Loucy (cell line): ENCODE measurements around the gene KLHDC8A.

Source experiments
- H2AFZ ChIP-seq: fragments of 200-600 bp; sonication (generic); 2 replicates; pipeline ENCODE4 v1.6.0; 2016; ENCODE audit warnings: antibody characterized with exemption, mild to moderate bottlenecking, low read length, moderate library complexity
- H3F3A ChIP-seq: fragments of 200-600 bp; 2 replicates; pipeline ENCODE4 v1.6.0; 2016; ENCODE audit warnings: antibody characterized with exemption, low read depth, mild to moderate bottlenecking
- H3K27me3 ChIP-seq: fragments of 200-600 bp; sonication (generic); 2 replicates; pipeline ENCODE4 v1.6.1; 2014; ENCODE audit warnings: low read length, mild to moderate bottlenecking; ENCODE audit not compliant: insufficient read depth, poor library complexity, severe bottlenecking
- H3K36me3 ChIP-seq: fragments of 200-600 bp; sonication (generic); 2 replicates; pipeline ENCODE4 v1.6.1; 2016; ENCODE audit warnings: low read length; ENCODE audit not compliant: insufficient read depth
- H3K4me1 ChIP-seq: fragments of 200-600 bp; sonication (generic); 2 replicates; pipeline ENCODE4 v1.5.1; 2014; ENCODE audit warnings: low read length, mild to moderate bottlenecking; ENCODE audit not compliant: insufficient read depth, poor library complexity, severe bottlenecking
- H3K4me2 ChIP-seq: fragments of 200-600 bp; sonication (generic); 2 replicates; pipeline ENCODE4 v1.6.0; 2014; ENCODE audit warnings: antibody characterized with exemption, low read length, low read depth, mild to moderate bottlenecking; ENCODE audit not compliant: poor library complexity, severe bottlenecking
- H3K4me3 ChIP-seq: fragments of 200-600 bp; sonication (generic); 2 replicates; pipeline ENCODE4 v1.5.1; 2014; ENCODE audit warnings: low read length, mild to moderate bottlenecking, mixed read lengths; ENCODE audit not compliant: poor library complexity, severe bottlenecking
- H3K79me2 ChIP-seq: fragments of 200-600 bp; sonication (generic); 2 replicates; pipeline ENCODE4 v1.6.1; 2014; ENCODE audit warnings: low read length; ENCODE audit not compliant: insufficient read depth
- H3K9ac ChIP-seq: fragments of 200-600 bp; sonication (generic); 2 replicates; pipeline ENCODE4 v1.6.0; 2014; ENCODE audit warnings: mild to moderate bottlenecking, low read depth, low read length, moderate library complexity; ENCODE audit not compliant: poor library complexity, severe bottlenecking
- H3K9me2 ChIP-seq: fragments of 200-600 bp; sonication (generic); replicated peaks from 2 replicates; pipeline ENCODE4 v1.6.1; 2016; ENCODE audit warnings: low read depth, low read length, mixed read lengths
- H3K9me3 ChIP-seq: fragments of 200-600 bp; sonication (generic); 2 replicates; pipeline ENCODE4 v1.6.1; 2014; ENCODE audit warnings: mild to moderate bottlenecking, antibody characterized with exemption, low read length, low read depth; ENCODE audit not compliant: insufficient read depth
- H4K20me1 ChIP-seq: fragments of 200-600 bp; sonication (generic); 2 replicates; pipeline ENCODE4 v1.6.0; 2014; ENCODE audit warnings: antibody characterized with exemption, low read length, mild to moderate bottlenecking; ENCODE audit not compliant: insufficient read depth, poor library complexity, severe bottlenecking
- EZH2phosphoT487 ChIP-seq: fragments of 200-600 bp; IDR thresholded peaks from 2 replicates; pipeline ENCODE4 v1.6.1; 2018; ENCODE audit warnings: antibody characterized with exemption, mild to moderate bottlenecking, moderate library complexity, borderline replicate concordance
- TF ChIP-seq, protein P1 (sequence below): fragments of 200-600 bp; sonication (generic); conservative IDR thresholded peaks from 2 replicates; pipeline ENCODE4 v1.5.1; 2014; ENCODE audit warnings: mild to moderate bottlenecking, antibody characterized with exemption, low read length

KLHDC8A gene

DNA sequence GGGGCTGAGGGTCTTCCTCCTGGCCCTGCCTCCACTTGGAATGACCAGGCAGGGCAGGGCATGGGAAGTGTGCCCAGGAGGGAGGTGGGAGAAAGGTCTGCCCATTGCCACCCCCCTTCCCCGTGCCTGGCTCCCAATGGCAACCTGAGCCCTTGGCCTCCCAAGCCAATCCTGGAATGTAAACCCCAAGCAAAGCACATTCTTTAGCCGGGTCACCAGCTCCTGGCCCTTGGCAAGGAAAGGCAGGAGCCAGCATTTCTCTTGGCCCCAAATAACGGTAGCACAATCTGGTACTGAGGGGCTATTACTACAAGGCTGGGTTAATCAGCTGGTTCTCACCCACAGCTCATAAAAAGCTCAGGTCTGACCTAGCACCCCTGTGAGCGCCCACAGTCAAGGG, 28.2 kb downstream of the KLHDC8A start:
- no peaks in the 10 kb centered on the region for H3K9me3 ChIP-seq
- no peaks in the 10 kb centered on the region for H3K9me2 ChIP-seq
- H2AFZ ChIP-seq: no peak overlapping the region
- no peaks in the 10 kb centered on the region for H3K79me2 ChIP-seq
- TF ChIP-seq, protein P1, sequence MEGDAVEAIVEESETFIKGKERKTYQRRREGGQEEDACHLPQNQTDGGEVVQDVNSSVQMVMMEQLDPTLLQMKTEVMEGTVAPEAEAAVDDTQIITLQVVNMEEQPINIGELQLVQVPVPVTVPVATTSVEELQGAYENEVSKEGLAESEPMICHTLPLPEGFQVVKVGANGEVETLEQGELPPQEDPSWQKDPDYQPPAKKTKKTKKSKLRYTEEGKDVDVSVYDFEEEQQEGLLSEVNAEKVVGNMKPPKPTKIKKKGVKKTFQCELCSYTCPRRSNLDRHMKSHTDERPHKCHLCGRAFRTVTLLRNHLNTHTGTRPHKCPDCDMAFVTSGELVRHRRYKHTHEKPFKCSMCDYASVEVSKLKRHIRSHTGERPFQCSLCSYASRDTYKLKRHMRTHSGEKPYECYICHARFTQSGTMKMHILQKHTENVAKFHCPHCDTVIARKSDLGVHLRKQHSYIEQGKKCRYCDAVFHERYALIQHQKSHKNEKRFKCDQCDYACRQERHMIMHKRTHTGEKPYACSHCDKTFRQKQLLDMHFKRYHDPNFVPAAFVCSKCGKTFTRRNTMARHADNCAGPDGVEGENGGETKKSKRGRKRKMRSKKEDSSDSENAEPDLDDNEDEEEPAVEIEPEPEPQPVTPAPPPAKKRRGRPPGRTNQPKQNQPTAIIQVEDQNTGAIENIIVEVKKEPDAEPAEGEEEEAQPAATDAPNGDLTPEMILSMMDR: no peak
- no peak for TF ChIP-seq EZH2phosphoT487
- no peak overlapping the region for H3K9ac ChIP-seq
- H3F3A ChIP-seq: no peaks in the 10 kb centered on the region
- no peaks in the 10 kb centered on the region for H3K4me1 ChIP-seq
- no peak overlapping the region for H3K4me3 ChIP-seq
- H3K4me2 ChIP-seq: no peak overlapping the region
- H3K36me3 ChIP-seq: no peaks in the 10 kb centered on the region
- no peaks in the 10 kb centered on the region for H3K27me3 ChIP-seq
- H4K20me1 ChIP-seq: no peaks in the 10 kb centered on the region

DNA sequence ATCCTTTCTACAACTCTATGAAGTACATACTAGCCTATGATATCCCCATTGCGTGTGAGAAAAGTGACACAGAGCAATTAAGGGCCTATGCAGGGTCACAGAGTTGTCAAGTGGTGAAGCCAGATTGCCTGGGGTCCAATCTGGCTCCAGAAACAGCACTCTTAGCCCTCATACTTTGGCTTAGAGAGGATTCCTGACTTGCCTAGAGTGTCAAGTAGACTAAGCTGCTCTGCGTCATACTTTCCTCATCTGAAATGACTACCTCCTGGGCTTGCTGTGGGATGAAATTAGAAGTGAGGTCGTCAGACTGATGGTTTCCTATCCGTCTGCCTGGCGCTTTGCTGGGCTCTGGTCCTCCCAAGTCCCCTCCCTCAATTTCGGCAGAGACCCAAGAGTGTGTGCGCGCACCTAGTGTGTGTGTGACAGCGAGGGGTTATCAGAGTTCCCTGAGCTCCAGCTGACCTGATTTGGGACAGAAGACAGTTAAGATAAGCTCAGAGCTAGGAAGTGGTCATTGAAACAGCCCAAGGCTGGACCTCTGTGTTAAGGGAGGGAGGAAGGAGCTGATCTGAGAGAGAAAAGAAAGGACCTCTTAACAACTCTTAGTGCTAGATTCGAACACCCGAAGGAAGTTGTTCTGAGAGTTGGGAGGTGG, 29.8 kb downstream of the KLHDC8A start:
- H3K4me3 ChIP-seq: no peak overlapping the region
- H3K4me2 ChIP-seq: no peak overlapping the region
- H4K20me1 ChIP-seq: no peaks in the 10 kb centered on the region
- no peaks in the 10 kb centered on the region for H3K36me3 ChIP-seq
- H3K9me2 ChIP-seq: no peaks in the 10 kb centered on the region
- H2AFZ ChIP-seq: no peak overlapping the region
- no peaks in the 10 kb centered on the region for H3K9me3 ChIP-seq
- no peak overlapping the region for H3K9ac ChIP-seq
- TF ChIP-seq EZH2phosphoT487: no peak
- TF ChIP-seq, protein P1: no peak
- H3F3A ChIP-seq: no peaks in the 10 kb centered on the region
- H3K4me1 ChIP-seq: no peaks in the 10 kb centered on the region
- H3K27me3 ChIP-seq: no peaks in the 10 kb centered on the region
- H3K79me2 ChIP-seq: no peaks in the 10 kb centered on the region

DNA sequence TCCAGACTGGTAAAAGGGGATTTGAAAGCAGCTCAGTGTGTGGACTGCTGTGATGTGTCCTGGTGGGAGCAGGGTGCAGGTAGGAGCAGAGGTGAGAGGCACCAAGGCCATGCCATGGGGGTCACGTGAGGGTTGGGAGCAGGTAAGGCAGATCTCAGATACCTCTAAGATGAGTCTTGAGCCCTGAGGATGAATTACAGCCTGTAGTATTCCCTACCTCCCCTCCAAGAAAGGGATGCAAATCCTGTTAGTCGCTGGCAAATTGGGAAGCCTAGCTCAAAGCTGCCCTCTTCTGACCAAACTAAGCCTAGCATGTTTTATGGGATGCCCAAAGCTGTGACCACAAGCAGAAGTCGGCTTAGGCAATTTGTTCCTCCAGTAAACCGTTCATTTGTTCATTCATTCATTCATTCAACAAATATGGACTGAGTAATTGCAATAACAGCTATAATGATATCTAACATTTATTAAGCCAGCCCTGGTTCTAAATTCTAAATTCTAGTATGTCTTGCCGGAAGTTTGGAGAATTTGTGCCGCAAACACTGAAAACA, 31.3 kb downstream of the KLHDC8A start:
- Histone ChIP-seq H3F3A (no peaks in the 10 kb centered on the region), H3K4me1 (peaks cover 9% of the 10 kb centered on the region), H3K27me3 (no peaks in the 10 kb centered on the region), H3K4me2 (no peak overlapping the region), H3K36me3 (no peaks in the 10 kb centered on the region), H3K79me2 (no peaks in the 10 kb centered on the region), H2AFZ (no peak overlapping the region), H3K9ac (no peak overlapping the region), H3K4me3 (no peak overlapping the region), H3K9me2 (no peaks in the 10 kb centered on the region), H4K20me1 (no peaks in the 10 kb centered on the region), H3K9me3 (no peaks in the 10 kb centered on the region)
- TF ChIP-seq, protein P1: peak; percentile 74
- TF ChIP-seq EZH2phosphoT487: no peak
